ENCODE measurements around the gene ABR.

ABR gene

DNA sequence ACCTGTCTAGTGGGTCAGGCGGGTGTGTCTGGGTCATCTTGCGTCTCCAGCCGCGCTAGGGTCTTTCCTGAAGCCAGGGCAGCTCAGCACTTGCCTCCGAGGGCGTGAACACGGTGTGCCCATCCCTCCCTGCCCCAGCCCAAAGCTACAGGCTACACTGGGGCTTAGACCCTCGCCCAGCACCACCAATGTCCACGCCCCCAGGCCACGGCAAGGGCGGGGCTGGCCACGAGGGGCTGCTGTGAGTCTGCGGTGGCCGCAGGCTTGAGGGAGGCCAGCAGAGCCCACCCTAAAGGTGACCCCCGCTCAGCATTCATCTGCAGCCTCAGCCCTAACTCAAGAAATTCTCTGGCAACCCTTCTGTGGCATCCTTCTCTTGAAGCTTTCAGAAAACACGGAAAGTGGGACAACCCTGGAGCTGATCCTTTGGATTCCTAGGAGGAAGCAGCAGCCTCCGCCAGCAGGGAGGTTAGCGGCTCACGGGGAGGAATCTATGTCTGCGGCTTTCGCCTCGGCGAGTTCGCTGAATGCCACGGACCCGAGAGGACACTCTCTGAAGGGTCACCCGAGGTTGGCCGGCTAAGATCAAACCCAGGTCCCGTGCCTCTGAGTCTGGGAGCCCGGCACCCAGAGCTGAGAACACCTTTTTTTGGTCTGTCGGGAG is 141.2 kb downstream of the ABR start:
- TF ChIP-seq, protein P1, sequence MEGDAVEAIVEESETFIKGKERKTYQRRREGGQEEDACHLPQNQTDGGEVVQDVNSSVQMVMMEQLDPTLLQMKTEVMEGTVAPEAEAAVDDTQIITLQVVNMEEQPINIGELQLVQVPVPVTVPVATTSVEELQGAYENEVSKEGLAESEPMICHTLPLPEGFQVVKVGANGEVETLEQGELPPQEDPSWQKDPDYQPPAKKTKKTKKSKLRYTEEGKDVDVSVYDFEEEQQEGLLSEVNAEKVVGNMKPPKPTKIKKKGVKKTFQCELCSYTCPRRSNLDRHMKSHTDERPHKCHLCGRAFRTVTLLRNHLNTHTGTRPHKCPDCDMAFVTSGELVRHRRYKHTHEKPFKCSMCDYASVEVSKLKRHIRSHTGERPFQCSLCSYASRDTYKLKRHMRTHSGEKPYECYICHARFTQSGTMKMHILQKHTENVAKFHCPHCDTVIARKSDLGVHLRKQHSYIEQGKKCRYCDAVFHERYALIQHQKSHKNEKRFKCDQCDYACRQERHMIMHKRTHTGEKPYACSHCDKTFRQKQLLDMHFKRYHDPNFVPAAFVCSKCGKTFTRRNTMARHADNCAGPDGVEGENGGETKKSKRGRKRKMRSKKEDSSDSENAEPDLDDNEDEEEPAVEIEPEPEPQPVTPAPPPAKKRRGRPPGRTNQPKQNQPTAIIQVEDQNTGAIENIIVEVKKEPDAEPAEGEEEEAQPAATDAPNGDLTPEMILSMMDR (IDR thresholded peaks at IDR 0.05): no peak

DNA sequence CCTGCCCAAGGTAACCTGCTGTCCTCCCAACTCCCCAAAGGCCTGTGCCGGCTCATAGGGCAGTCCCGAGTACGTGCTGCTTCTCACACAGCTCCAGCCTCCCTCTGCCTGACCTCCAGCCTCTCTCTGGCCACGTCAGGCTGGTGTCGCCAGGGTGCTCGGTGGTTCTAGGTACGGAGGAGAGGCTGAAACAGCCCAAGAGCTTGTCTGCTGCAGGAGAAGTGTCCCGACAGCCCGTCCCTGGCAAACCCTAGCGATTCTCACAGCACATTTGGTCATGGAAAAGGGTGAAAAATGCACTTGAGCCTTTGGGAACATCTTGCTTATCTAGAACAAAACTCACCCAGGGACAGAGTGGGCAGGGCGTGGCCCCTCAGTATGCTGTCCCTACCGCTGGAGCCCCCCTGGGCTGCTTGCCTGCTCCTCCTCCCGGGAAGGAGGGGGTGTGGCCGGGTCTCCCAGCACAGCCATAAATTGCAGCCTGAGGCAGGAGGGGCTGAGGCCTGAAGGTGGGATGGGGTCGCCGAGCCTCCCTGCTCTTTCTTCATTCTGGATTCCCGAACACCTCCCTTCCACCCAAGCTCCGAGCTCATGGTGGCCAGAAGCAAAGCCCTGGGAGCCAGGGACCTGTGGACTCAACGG is 142.4 kb downstream of the ABR start:
- TF ChIP-seq, protein P1 (IDR thresholded peaks at IDR 0.05): no peak

DNA sequence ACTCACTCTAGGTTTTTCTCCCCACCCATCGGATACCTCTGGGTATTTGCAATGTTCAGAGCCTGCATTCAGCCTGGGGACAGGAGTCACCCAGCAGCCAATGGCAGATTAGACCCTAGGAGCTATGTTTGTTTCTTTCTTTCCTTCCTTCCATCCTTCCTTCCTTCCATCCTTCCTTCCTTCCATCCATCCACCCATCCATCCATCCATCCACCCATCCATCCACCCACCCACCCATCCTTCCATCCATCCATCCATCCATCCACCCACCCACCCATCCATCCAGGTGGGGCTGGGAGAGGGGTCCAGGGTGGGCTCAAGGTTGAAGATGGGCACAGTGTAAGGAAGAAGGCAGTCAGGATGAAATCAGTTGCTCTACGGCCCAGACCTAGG is 142.9 kb downstream of the ABR start:
- TF ChIP-seq, protein P1 (IDR thresholded peaks at IDR 0.05): no peak

DNA sequence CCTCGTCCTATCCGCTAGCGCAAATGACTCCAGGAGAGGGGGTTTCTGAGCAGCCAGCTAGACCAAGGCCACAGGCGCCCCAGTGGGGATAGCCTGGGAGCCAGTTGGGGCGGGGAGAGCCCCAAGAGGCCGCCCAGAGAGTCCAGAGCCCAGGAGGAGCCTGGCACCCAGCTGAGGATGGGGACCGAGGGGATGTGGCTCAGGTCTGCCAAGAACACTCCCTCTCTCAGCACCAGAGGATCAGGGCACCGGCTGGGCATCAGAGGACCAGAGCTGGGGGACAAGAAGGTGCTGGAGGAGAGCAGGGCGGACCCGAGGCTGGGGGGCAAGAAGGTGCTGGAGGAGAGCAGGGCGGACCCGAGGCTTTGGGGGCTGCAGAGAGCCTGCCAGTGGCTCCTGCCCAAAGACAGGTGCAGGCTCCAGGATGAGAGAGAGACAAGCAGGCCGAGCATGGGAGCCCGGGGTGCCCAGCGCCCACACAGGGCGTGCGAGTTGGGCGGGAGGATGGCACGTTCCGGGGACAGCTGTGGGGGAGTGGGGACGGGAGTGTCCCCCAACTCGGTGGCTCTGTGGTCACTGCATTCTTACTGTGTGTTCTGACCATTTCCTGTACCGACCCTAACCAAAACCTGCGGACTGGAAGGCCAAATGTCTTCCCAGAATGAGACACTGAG is 143.5 kb downstream of the ABR start:
- TF ChIP-seq, protein P1 (IDR thresholded peaks at IDR 0.05): no peak

DNA sequence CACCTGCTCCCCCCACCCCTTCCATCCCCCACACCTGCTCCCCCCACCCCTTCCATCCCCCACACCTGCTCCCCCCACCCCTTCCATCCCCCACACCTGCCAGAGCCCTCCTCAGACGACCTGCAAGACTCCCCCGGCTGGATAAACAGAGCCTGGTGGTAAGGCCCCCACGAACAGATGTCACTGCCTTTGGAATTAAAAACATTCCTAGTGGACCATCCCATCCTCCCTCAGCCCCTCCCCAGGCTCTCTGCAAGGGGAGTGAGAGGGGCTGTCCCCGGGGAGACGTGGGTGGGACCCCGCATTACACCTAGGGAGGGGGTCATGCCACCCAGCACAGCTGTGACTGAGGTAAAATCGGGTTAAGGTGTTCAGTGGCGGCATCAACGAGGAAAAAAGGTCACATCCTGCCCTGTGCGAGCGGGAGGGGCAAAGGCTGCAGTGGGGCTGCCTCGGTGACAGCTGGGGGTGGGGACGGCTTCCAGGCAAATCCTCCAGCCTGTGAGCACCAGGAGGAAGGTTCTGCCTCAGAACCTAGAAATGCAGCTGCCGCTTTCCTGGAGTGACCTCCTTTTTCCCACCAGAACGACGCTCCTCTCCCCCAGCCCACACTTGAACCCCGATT is 144.1 kb downstream of the ABR start:
- TF ChIP-seq, protein P1 (IDR thresholded peaks at IDR 0.05): no peak

DNA sequence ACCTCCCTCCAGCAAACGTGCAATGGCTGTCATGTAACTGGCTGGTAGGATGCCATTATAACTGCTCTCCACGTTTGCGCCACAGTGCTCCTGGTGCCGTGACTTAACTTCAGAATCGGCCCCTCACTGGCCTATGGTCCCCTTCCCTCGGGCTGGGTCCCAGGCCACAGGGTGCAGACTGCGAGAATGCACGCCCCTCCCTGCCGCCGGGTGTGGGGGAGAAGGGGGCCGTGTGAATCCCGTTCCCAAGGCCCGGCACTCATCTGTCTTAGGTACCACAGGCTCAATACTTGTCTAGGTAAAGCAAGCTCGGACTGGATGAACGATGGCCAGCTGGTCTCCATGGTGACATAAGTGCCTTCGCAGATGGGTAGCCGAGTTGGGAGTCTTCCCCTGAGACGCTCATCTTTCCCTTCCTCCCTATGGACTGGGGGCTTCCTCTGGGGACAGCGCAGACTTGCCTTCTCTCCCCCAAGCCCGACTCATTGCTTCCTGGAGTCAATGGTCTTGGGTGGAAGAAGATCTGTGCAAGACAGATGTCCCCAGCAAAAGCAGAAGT is 145.1 kb downstream of the ABR start:
- TF ChIP-seq, protein P1 (IDR thresholded peaks at IDR 0.05): no peak

DNA sequence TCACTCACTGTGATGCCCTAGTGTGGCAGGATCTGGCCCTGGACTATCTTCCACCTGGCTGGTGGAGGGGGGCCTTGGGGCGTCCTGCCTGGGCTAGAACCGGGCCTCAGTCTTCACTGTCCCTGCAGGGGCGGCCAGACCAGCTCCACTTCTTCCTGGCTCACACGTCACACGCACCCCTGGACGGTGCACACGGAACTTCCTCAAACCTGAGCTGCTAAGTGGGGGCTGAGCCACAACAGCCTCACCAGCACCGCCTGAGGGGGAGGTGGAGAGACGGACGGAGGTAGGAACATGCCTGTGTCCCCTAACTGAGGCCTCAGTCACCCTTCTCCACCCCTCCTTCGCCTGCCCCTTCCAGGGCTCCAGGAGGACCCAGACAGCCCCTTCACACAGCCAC is 146.3 kb downstream of the ABR start:
- TF ChIP-seq, protein P1 (IDR thresholded peaks at IDR 0.05): no peak
